KMS-11 (cell line): Measurements from ENCODE around the gene SEPTIN5.
A peak's percentile ranks its signal among the peaks of the same experiment; 100 is the strongest.

Experiments
- H2AFZ ChIP-seq: fragments of 200-600 bp; sonication (generic); 2 replicates; pipeline ENCODE4 v1.6.1; 2016; ENCODE audit warnings: antibody characterized with exemption, mixed run types, low read depth
- H3K27ac ChIP-seq: fragments of 200-600 bp; sonication (generic); 2 replicates; pipeline ENCODE4 v1.6.1; 2016; ENCODE audit warnings: mild to moderate bottlenecking, mixed run types
- H3K27me3 ChIP-seq: fragments of 200-600 bp; sonication (generic); 2 replicates; pipeline ENCODE4 v1.6.1; 2017; ENCODE audit warnings: mild to moderate bottlenecking, low read depth, mixed run types, moderate library complexity; ENCODE audit not compliant: insufficient read depth
- H3K36me3 ChIP-seq: fragments of 200-600 bp; sonication (generic); 2 replicates; pipeline ENCODE4 v1.6.1; 2017; ENCODE audit warnings: mild to moderate bottlenecking, mixed run types; ENCODE audit not compliant: insufficient read depth
- H3K4me1 ChIP-seq: fragments of 200-600 bp; sonication (generic); 2 replicates; pipeline ENCODE4 v1.6.1; 2016; ENCODE audit warnings: mild to moderate bottlenecking, low read depth, mixed run types; ENCODE audit not compliant: poor library complexity, severe bottlenecking
- H3K4me2 ChIP-seq: fragments of 200-600 bp; sonication (generic); 2 replicates; pipeline ENCODE4 v1.7.0; 2016; ENCODE audit warnings: mild to moderate bottlenecking, mixed run types
- H3K4me3 ChIP-seq: fragments of 200-600 bp; sonication (generic); IDR thresholded peaks from 2 replicates; pipeline ENCODE4 v1.6.1; 2017; ENCODE audit warnings: low read depth, low read length, mixed read lengths; ENCODE audit not compliant: insufficient read depth
- H3K79me2 ChIP-seq: fragments of 200-600 bp; sonication (generic); 2 replicates; pipeline ENCODE4 v1.6.1; 2016; ENCODE audit warnings: low read depth, mixed run types; ENCODE audit not compliant: insufficient read depth
- H3K9ac ChIP-seq: fragments of 200-600 bp; sonication (generic); 2 replicates; pipeline ENCODE4 v1.6.1; 2016; ENCODE audit warnings: mild to moderate bottlenecking, mixed run types
- H4K20me1 ChIP-seq: fragments of 200-600 bp; sonication (generic); 2 replicates; pipeline ENCODE4 v1.6.1; 2016; ENCODE audit warnings: mild to moderate bottlenecking, mixed run types; ENCODE audit not compliant: insufficient read depth
- TF ChIP-seq, protein P1 (sequence below): fragments of 200-600 bp; sonication (generic); conservative IDR thresholded peaks from 2 replicates; pipeline ENCODE4 v1.6.1; 2017; ENCODE audit warnings: low read depth, mild to moderate bottlenecking, antibody characterized with exemption, low read length, moderate library complexity, mixed read lengths

Gene SEPTIN5

DNA sequence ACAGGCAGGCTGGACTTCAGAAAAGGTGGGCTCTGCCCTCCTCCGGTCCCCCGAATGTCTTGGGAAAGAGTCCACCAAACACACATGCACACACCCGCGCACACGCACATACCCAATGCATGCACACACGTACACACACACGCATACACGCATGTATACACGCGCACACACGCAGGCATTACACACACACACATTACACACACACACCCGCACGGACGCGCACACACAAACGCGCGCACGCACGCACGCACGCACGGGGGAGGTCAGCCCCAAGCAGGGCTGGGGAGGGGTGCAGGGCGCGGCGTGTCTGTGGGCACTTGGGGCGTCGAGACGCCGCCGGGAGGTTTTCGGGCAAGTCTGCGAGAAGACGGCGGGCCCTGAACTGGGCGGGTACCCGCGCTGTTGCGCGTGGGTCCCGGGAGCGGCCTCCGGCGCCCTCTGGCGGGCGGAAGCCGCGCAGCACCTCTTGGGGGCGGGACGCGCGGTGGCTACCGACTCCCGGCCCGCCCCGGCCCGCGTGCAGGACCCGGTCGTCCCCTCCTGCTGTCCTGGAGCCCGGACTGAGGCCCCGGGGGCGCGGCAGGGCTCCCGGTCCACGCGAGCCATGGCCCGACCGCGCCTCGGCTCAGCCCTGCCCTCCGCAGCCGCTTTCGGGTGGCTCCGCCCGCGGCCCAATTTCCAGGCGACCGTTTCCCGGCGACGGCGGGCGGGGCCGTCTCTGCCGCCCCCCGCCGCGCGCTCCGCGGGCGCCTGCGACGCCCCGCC, 3.6 kb downstream of the SEPTIN5 start:
- Histone ChIP-seq H3K4me3 (no peak overlapping the region), H2AFZ (peak overlapping the region; percentile 67), H3K27ac (no peak overlapping the region), H3K4me2 (peak overlapping the region; percentile 60), H3K4me1 (peaks cover 10% of the 10 kb centered on the region), H3K36me3 (no peaks in the 10 kb centered on the region), H3K27me3 (no peaks in the 10 kb centered on the region), H4K20me1 (no peaks in the 10 kb centered on the region), H3K79me2 (no peaks in the 10 kb centered on the region), H3K9ac (peak overlapping the region; percentile 39; the same call in 1 of the 2 replicates)
- TF ChIP-seq, protein P1, sequence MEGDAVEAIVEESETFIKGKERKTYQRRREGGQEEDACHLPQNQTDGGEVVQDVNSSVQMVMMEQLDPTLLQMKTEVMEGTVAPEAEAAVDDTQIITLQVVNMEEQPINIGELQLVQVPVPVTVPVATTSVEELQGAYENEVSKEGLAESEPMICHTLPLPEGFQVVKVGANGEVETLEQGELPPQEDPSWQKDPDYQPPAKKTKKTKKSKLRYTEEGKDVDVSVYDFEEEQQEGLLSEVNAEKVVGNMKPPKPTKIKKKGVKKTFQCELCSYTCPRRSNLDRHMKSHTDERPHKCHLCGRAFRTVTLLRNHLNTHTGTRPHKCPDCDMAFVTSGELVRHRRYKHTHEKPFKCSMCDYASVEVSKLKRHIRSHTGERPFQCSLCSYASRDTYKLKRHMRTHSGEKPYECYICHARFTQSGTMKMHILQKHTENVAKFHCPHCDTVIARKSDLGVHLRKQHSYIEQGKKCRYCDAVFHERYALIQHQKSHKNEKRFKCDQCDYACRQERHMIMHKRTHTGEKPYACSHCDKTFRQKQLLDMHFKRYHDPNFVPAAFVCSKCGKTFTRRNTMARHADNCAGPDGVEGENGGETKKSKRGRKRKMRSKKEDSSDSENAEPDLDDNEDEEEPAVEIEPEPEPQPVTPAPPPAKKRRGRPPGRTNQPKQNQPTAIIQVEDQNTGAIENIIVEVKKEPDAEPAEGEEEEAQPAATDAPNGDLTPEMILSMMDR = peak; percentile 30; the same call in 1 of the 2 replicates

DNA sequence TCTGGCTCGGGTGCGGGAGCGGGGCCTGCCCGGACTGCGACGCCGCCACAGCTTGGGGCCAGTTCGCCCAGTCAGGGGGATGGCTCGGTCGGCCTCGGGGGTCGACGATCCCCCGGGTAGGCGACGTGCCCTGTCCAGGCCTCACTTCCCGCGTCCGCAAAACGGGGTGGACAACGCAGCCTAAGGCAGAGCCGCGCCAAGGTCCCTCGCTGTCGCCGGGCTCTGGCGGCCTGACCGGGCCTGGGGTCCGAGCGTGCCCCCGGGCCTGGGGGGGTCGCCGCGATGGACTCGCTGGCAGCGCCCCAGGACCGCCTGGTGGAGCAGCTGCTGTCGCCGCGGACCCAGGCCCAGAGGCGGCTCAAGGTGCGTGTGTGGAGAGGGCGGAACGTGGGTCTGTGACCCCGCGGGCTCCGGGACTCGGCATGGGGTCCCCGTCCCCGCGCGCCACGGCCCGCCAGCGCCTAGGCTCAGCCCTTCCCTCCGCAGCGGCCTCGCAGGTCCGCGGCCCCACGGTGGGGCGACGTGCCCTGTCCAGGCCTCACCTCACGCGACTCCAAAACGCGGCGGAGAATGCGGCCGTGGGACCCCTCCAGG, 4.2 kb downstream of the SEPTIN5 start:
- H2AFZ ChIP-seq = peak overlapping the region; percentile 67
- peak overlapping the region; percentile 39; the same call in 1 of the 2 replicates for H3K9ac ChIP-seq
- H3K4me3 ChIP-seq = no peak overlapping the region
- H3K4me2 ChIP-seq = peak overlapping the region; percentile 60
- peaks cover 10% of the 10 kb centered on the region for H3K4me1 ChIP-seq
- TF ChIP-seq, protein P1 = no peak
- H4K20me1 ChIP-seq = no peaks in the 10 kb centered on the region
- no peak overlapping the region for H3K27ac ChIP-seq
- no peaks in the 10 kb centered on the region for H3K79me2 ChIP-seq
- no peaks in the 10 kb centered on the region for H3K27me3 ChIP-seq
- no peaks in the 10 kb centered on the region for H3K36me3 ChIP-seq

DNA sequence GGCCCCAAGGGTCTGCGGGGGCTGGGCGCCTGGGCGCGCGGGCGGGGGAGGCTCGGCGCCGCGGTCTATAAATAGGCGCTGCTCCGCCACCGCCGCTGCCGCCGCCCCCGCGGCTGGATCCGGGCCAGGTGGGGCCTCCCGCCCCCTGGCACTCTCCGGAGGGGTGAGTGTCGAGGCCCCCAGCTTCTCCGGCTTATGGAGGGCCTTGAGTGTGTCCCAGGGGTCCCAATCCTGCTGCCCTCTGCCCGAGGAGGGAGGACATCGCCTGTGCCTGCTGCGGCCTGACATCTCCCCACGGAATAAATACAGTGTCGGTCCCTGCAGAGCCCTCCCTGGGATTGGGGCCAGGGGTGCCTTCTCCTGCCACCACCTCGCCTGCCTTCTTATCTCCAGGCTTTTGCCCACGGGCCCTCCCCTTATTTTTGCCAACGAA, 4.8 kb downstream of the SEPTIN5 start:
- no peaks in the 10 kb centered on the region for H3K79me2 ChIP-seq
- peaks cover 10% of the 10 kb centered on the region for H3K4me1 ChIP-seq
- no peak overlapping the region for H2AFZ ChIP-seq
- TF ChIP-seq, protein P1 = no peak
- no peaks in the 10 kb centered on the region for H3K27me3 ChIP-seq
- no peak overlapping the region for H3K27ac ChIP-seq
- no peaks in the 10 kb centered on the region for H4K20me1 ChIP-seq
- no peak overlapping the region for H3K9ac ChIP-seq
- no peak overlapping the region for H3K4me2 ChIP-seq
- no peak overlapping the region for H3K4me3 ChIP-seq
- H3K36me3 ChIP-seq = no peaks in the 10 kb centered on the region

DNA sequence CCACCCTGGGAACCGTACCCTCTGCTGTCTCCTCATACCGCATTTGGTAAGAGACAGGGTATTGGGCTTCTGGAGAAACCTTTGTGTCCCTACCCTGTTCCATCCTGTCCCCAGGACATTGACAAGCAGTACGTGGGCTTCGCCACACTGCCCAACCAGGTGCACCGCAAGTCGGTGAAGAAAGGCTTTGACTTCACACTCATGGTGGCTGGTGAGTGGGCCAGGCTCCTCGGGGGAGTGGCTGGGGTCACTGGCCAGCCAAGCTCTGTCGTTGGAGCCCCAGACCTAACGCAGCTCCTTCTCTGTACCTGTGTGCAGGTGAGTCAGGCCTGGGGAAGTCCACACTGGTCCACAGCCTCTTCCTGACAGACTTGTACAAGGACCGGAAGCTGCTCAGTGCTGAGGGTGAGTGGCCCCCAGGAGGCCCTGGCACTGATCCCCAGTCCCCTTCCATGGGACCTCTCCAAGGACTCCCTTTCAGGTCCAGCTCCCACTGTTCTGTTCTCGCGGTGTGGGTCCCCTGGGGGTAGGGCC, 5.3 kb downstream of the SEPTIN5 start:
- H3K9ac ChIP-seq = no peak overlapping the region
- no peak overlapping the region for H3K4me3 ChIP-seq

More for the DNA sequence above, 5.3 kb downstream of the SEPTIN5 start:
- TF ChIP-seq, protein P1 = no peak
- Histone ChIP-seq H3K27me3 (no peaks in the 10 kb centered on the region), H3K4me1 (peaks cover 10% of the 10 kb centered on the region), H3K4me2 (no peak overlapping the region), H2AFZ (no peak overlapping the region), H3K79me2 (no peaks in the 10 kb centered on the region), H3K27ac (no peak overlapping the region), H3K36me3 (no peaks in the 10 kb centered on the region), H4K20me1 (no peaks in the 10 kb centered on the region)
